ACHN (cell line): ENCODE measurements around the gene SETBP1.

Experiments
- DNase-seq: peaks from one replicate; pipeline ENCODE4 v3.0.0-alpha.2; 2015
- in situ Hi-C: cut with HindIII; loops from 2 replicates; pipeline ENCODE4 v1.10.0; 2017; ENCODE audit warnings: low sequenced_read_pairs, low pct_ligation_motif_present, low pct_unique_long_range_greater_than_20kb

Gene SETBP1

GRCh38 chr18:44896846-44897245 lies 216.2 kb downstream of the SETBP1 start:
- in situ Hi-C loops = no loop called here
- DNase-seq = no peak

- in situ Hi-C loops = no loop called here
- DNase-seq = no peak
Measured at GRCh38 chr18:44897411-44897810, 216.7 kb downstream of the SETBP1 start.

DNA sequence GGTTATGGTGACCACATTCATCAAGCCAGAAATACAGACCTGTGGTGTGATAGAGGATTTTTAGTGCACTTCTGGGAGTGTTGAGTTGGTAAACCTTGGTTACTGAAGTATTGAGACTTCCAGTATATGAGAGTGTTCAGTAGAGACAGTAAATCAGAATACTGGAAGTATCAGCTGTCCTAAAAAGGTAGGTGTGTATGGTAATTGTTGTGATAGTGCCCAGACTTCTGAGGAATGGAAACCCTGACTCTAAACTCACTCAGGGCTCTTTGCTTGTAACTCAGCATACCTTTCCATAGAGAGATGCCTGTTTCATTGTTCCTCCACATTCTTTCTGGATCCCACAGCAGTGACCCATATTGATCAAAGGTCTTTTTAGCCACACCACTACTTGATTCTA lies 217.1 kb downstream of the SETBP1 start:
- in situ Hi-C loops = no loop called here
- DNase-seq = no peak

GRCh38 chr18:44898498-44898897 lies 217.8 kb downstream of the SETBP1 start:
- in situ Hi-C loops = no loop called here

DNA sequence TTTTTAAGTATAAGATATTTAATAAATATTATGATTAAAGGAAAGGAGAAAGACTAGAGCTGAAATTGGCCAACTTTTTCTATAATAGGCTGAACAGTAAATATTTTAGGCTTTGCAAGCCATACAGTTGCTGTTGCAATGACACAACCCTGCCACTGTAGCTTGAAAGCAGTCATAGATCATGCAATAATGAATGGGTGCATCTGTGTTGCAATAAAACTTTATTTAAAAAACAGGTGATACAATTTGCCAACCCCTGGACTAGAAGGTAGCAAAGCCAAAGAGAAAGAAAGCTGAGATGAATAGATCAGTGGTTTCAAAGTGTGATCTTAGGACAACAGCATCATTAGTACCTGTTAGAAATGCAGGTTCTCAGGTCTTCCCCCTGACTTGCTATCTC lies 219.1 kb downstream of the SETBP1 start:
- in situ Hi-C loops = no loop called here
- no peak for DNase-seq

More at GRCh38 chr18:44898498-44898897, 217.8 kb downstream of the SETBP1 start:
- DNase-seq = no peak

- in situ Hi-C loops = no loop called here
- no peak for DNase-seq
Measured at GRCh38 chr18:44900627-44901026, 219.9 kb downstream of the SETBP1 start.

GRCh38 chr18:44901283-44901682 lies 220.6 kb downstream of the SETBP1 start:
- in situ Hi-C loops = no loop called here
- DNase-seq = no peak

DNA sequence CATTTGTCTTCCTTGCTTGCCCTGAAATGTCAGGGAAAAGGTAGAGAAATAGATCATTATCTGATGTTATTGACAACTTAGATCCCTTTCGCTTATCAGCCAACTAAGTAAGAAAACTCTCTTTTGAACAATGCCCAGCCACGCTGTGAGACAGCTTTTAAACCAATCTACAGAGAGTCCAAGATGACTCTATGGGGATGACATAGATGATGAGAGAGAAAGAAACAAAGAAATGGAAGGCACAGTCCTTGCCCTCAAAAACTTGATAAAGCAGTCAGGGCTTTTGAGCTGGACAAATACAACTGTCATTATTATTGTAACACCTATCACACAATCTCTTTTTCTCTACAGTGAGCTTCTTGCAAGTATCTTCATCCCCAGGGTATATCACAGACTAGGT lies 222.6 kb downstream of the SETBP1 start:
- in situ Hi-C loops = no loop called here
- DNase-seq = no peak

- DNase-seq = no peak
- in situ Hi-C loops = no loop called here
Measured at GRCh38 chr18:44904768-44905167, 224.1 kb downstream of the SETBP1 start.

DNA sequence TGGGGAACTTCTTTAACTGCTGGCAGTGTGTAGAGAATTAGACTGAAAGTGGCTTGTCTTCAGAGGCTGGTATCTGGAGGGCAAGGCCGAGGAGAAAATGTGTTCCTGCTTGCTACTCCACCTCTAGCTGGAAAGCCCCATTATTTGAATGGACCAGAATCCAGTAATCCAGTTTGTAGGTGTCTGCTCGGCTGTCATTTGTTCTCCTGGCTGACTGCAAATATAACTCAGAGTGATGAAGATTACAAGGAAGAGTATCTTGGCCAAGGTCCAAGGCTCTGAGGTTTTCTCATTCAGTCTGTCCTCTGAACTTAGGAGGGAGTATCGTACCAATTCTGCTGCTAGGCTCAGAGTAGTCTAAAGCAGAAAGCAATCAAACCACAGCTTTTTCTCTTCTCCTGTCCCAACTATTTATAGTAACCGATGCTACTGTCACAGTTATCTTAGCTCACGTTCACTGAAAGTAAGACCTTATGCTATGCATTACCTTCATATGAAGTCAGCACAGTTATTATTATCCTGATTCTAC lies 228.6 kb downstream of the SETBP1 start:
- no peak for DNase-seq
- in situ Hi-C loops = no loop called here

DNA sequence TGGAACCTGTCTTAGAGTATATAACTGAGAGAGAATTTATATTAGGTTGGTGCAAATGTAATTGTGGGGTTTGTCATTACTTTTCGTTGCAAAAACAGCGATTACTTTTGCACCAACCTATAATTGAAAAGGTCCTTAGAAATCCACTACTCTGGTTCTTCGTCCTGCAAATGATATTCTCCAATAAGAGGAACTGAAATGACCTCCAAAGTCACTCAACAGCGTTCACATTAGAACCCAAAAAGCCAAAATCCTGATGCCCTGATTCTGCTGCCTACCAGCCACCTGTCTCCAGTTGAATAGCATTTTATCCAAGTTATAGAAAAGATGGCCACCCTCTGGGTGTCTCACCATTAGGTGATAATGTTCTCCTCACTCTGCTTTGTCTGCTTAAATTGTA lies 230.6 kb downstream of the SETBP1 start:
- DNase-seq = no peak
- in situ Hi-C loops = no loop called here

DNA sequence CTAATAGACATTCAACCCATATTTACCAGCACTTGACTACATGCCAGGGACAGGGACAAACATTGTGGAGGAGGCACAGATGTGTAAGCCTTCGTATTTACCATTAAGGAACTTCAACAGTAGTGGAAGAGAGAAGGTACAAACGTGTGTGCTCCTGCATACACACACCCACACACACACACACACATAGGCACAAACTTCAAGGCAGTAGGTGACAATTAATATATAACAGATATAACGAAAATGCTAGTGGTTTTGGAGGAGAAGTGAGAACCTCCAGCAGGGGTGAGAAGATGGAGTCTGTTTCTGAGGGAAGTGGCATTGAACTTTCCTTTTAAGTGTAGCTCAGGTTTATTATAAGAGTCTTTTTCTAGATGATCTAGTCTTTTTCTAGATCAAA lies 231.1 kb downstream of the SETBP1 start:
- DNase-seq = no peak
- in situ Hi-C loops = no loop called here

GRCh38 chr18:44912740-44913478 lies 232.2 kb downstream of the SETBP1 start:
- in situ Hi-C loops = no loop called here
- no peak for DNase-seq

DNA sequence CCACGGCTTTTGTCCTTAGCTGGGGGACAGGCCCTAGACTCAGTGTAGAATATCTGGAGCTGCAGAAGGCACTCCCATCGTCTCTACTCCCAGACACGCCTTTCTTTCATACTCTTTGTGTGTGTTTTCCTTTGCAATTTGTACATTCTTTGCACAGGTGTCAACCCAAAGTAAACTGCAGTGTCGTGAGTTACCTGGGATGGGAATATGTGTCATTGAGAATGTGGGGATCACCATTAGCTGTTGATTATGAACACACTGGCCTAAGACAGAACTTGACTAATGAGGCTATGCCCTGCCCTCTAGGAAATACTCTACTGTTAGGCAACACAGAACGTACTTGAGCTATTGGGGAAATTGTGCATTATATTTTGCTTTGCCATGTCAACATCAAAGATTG lies 233.3 kb downstream of the SETBP1 start:
- in situ Hi-C loops = no loop called here
- DNase-seq = no peak

DNA sequence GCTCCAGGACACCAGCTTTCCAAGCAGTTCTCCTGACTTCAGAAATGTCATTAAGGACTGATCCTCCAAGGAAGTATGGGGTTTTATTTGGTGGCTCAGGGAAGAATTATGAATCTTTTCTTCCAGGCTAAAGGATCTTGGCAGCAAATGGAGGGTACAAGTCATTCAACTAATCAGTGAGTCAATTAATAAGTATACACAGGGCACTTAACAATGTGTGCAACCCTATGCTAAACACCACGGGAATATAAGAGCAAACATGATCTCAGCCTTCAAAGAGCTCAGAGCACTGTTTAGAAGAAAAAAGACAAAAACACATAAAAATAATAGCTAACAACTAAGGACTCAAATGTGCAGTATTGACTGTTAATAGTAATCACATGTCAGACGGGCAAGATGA lies 234.5 kb downstream of the SETBP1 start:
- in situ Hi-C loops = no loop called here
- DNase-seq = no peak

GRCh38 chr18:44915661-44916060 lies 235.0 kb downstream of the SETBP1 start:
- DNase-seq = no peak
- in situ Hi-C loops = no loop called here

GRCh38 chr18:44916429-44917207 lies 235.9 kb downstream of the SETBP1 start:
- no peak for DNase-seq
- in situ Hi-C loops = no loop called here

- DNase-seq = no peak
- in situ Hi-C loops = no loop called here
Measured at GRCh38 chr18:44917216-44918141, 236.8 kb downstream of the SETBP1 start.

- in situ Hi-C loops = no loop called here
Measured at GRCh38 chr18:44918142-44918476, 237.4 kb downstream of the SETBP1 start.

More at GRCh38 chr18:44918142-44918476, 237.4 kb downstream of the SETBP1 start:
- no peak for DNase-seq
